Suppressor macrophage treated with lipopolysaccharide for 4 hours (primary cell): ENCODE results near the gene SNUPN.
A peak's percentile ranks its signal among the peaks of the same experiment; 100 is the strongest.

Experiments used
- DNase-seq: peaks from one replicate; pipeline ENCODE4 v3.0.0-alpha.2; 2020

Gene SNUPN

DNA sequence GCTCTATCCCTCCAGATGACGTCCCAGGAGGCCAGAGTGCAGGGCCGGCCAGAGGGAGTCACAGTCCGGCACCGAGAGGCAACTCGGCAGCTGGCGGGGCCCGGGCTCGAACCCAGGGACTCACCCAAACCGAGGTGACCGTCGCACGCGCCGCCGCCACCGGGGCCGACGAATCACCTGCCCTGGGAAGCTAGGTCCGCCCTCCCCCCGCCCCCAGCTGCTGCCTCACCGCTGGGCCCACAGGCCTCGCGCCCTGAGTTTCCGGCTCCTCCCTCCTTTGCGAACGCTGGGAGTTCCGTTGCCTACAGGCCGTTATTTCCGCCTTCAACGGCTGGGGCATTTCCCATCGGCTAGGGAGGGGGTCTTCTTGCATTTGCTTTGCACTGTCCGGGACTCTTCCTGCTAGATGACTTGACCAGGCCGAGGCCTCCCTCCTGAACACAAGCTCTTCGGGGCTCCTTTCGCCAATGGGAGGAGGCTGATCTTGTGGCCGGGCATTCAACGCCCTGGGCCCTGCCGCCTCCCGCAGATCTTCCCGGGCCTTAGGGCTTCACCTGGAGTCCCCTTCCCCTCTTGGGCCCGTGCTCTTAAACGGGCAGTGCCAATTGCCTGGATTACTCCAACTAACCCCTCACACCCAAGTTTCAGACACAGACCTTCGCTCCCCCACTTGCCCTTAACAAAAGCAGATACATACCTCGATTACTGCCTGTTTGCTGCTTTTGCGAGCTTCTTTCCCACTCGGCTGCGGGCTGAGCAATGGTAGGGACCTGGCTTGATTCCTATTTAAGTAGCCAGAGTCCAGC is at the start of gene SNUPN:
Gene SNUPN, minus strand, starts transcription at position 184 of the 806 bp plus-strand sequence. CDS start 4,674 bp downstream, outside the sequence.
- peak; percentile 94 for DNase-seq

DNA sequence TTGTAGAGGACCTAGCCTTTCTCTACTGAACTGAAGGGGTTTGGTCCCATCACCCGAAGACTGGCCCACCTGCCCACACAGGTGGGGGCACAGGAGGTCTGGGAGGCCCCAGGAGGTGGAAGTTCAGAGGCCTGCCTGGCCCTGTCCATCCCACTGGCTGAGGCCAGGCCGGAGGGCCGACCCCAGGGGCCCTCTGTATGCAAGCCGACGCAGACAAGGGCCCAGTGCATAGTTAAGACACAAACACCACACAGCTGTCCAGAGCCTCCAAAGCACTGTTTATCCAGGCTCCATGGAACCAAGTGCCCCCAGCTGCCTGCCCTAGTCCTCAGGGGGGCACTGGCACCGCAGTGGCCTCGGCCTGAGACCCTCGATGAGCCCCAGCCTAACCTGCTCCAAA is 48.8 kb upstream of the SNUPN start:
- no peak for DNase-seq

DNA sequence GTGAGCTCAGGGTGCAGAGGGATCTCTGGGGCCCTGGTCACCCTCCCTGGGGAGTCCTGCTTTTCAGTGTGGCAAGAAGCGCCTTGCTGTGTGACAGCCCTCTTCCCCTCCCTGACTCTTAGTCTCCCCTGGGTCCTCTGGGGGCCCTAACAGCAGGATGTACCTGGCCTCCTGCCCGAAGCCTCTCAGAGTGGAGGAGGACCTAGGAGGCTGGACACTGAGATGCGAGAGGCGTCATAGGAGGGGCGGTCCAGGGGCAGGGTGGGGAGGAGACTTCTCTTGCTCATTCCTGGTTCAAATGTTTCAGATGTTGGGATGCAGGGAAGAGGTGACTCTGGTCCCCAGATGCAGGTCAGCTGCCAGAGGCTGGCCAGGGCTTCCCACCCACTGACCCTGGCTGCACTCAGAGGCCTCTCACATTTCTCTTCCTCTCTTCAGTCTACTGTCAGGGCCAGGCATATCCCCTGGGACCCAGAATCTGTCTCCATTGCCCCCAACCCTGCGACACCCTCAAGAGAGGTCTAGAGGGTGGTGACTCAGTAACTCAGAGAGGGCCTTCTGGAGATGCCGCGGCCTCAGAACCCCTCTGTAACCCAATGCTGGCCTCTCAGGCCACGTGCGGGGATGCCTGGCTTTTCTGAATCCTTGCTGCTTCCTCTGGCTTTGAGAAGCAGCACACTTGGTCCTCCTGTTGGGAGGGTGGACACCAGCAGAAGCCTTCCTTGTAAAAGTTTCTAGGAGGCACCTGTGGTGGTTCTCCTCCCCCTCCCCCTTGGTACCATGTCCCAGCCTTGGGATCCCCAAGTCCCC is 48.1 kb upstream of the SNUPN start:
- DNase-seq: no peak

DNA sequence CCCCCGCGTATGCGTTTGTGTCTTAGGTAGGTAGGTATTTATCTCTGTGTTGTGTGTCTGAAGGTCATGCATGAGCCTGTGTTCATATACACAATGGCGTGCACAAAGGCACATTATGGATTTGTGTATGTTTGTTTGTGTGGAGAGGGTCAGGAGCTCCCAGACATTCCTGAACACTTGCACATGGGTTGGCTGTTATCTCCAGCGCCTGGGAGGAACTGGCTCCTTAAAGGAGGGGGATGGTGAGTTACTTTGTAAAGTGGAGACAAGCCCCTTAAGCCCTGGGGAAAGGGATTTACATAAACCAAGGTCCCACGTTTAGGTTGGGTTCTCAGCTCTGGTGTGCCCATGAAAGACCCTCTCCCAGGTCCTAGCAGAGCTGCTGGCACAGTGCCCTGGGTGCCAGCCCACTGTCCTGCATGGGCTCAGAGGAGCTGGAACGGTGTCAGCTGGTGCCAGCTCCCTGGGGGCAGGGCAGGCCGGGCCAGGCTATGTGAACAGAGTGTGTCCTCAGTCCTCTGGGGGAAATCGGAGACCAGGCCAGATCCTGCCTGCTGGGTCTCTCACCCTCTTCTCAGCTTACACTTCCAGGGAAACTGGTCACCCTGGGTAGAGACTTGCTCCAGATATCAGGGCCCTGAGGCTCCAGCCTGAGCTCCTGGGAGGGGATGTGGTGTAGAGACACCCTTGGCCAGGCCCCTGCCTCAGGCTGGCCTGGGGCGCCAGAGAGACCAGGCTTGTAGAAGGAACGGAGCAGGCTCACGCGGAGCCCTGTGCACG is 47.3 kb upstream of the SNUPN start:
- DNase-seq: no peak

- no peak for DNase-seq
Measured at GRCh38 chr15:75671730-75672602, 46.4 kb upstream of the SNUPN start.

DNA sequence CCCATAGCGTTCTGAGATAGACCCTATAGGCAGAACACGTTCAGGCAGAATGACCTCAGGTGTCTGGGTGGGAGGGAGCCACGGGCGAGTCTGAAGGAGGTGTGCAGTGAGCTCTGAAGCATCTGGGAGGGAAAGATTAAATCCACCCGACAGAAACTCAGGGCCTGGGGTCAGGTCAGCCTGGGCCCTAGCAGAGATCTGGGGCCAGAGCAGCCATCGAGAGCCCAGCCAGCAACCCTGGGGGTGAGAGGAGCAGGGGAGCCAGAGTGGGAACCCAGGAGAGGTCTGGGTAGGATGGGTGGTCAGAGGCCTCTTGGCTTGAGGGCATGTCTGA is 44.3 kb upstream of the SNUPN start:
- DNase-seq: no peak

DNA sequence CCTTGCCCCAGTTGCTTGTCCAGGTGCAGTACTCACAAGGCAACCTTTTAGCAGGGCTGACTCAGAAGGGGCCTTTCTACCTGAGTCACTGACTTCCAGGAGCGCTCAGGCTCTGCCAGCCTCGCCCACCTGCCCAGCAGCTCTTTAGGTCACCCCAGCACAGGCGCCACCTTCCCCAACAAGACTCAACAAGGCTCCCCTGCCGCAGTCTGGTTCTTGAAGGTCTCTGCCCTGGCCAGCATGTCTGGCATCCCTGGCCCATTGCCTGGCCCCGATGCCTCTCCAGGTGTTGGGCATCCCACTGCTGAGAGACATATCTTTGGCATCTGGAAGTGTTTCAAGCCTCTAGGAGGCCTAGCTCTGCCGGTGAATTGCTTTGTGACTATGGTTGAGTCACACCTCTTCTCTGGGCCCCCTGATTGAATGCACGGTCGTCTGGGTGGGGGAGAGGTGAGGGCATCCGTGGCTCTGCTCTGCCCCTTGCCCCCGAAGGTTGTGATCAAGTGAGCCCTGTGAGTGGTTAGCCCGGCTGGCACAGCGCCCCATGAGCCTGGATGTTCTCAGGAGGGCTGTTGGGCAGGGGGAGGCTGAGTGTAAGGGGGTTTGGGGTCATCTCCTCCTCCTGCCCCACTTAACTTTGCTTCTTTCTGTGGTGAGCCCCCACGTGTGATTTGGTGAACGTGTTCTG is 43.8 kb upstream of the SNUPN start:
- DNase-seq: no peak

GRCh38 chr15:75666823-75667501 is 41.4 kb upstream of the SNUPN start:
- DNase-seq: peak; percentile 68

DNA sequence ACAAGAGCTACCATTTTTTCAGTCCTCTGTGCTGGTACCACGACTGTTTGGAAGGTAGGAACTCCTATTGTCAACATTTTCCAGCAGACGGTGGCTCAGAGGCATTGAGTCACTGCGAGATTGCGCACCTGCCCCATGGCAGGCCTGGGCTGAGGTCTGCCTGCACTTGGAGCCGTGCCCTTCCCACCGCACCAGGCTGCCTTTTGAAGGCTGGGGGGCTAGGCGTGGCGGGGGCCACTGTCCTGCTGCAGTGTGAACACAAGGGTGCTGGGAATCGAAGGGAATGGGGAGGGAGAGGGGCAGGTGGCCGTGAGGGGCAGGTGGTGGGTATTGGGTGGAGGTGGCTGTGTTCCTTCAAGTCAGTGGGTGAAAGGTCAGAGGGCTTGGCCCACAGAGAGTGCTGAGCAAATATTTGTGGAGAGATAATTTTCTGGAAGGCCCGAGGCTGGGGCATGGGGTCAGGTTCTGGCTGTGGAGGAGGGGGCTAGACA is 38.5 kb upstream of the SNUPN start:
- no peak for DNase-seq

DNA sequence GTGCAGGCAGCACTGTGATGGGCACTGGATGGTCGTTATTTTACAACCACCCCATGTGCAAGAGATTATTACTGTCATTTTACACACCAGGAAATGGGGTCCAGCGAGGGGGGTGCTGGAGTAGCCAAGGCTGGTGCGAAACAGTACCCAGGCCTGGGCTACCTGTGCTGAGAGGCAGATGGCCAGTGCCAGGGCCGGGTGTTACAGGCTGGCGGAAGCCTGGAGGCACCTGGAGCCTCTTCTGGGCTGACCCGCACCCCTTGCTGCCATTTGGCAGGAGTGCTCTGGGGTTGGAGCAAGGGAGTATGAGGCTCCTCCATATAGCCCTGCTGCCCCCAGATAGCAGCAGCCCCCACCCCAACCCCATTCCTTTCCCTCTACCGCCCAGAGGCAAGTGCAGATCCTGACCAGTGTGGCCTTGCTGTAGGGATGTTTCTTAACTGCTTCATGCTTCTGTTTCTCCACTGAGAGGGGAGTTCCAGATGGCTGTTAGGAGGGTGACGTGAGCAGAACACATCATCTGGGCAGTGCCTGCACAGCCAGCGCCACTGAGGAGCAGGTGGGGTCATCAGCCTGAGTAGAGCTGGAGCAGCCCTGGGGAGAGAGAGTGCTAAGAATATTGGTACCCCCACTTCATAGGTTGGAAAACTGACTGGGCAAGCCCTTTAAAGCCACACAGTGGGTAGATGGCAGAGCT is 37.4 kb upstream of the SNUPN start:
- DNase-seq: no peak

DNA sequence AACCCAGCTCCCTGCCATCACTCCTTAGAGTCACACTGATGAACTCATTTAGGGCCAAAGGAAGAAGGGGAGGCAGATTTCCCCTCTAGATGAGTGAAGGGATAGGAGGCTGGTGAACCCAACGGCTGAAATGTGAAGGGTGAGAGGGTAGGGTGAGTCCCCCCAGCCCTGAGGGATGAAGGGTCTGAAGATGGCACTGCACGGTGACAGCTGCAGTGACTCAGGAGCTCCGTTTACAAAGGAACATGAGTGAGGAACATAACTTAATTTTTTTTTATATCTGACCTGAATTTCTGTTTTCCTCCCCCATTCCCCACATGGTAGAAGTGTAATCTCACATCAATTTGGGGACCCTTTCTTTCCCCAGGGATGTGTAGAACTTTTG is 36.2 kb upstream of the SNUPN start:
- DNase-seq: no peak

DNA sequence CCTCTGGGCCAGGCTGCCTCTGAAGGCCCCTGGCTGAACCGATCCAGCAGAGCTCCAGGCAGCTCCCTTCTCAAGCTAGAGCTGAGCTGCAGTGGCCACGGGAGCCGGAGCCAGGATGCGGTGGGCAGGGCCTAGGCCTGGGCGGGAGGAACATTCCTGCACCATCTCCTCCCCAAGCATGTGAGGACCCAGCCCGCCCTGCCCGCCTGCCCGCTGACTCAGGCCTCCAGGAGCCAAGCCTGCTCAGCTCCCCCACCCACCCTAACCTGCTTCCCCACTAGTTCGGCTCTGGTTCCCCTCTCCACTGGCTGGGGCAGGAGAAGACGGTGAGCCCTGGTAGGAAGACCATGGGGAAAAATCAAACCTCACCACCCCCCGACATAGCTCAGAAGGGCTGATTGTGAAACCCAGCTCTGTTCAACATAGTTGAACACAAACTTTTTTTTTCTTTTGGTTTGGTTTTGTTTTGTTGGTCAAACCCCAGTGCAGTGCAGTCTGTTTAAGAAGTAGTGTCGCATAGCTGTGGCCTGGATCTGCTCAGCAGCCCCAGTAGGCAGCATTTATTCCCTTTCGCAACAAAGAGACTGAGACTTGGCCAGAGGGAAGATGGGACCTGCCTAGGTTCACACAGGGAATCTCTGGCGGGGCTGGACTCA is 35.7 kb upstream of the SNUPN start:
- no peak for DNase-seq

DNA sequence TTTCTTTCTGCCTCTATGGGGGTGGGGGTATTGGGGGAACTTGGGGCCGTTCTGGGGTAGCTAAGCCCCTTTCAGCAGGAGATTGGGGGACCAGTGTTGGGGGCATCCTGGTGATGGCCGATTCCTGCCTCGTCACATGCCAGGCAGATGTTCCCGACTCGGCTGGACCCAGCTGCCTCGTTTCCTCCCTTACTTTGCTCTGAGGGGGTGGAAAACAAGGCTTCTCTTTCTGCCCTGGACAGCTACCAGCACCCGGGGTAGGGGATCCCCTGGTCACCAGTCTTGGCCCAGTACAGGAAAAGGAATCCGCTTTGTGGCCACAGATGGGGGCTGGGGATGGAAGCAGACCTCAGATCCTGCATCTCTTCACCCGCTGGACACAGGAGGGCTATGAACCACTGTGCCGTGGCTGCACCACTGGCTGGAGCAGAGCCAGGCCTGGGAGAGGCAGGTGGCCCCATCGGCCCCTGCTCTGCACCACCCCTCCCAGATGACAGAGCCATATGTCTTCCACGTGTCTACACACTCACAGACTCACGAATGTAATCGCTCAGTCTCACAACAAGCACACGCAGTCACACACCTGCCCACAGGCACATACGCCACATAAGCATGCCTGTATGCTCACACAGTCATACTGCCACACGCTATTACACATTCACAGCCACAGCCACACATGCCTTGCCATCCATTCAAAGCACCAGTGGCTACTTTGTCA is 34.6 kb upstream of the SNUPN start:
- DNase-seq: no peak

GRCh38 chr15:75659141-75659771 is 33.7 kb upstream of the SNUPN start:
- no peak for DNase-seq

- DNase-seq: no peak
Measured at GRCh38 chr15:75656813-75657212, 31.3 kb upstream of the SNUPN start.

- no peak for DNase-seq
Measured at GRCh38 chr15:75656331-75656730, 30.8 kb upstream of the SNUPN start.

- no peak for DNase-seq
Measured at GRCh38 chr15:75655931-75656330, 30.4 kb upstream of the SNUPN start.

GRCh38 chr15:75654201-75654907 is 28.8 kb upstream of the SNUPN start:
- DNase-seq: no peak
